ENCODE data around the gene CFLAR.

The CFLAR gene

DNA sequence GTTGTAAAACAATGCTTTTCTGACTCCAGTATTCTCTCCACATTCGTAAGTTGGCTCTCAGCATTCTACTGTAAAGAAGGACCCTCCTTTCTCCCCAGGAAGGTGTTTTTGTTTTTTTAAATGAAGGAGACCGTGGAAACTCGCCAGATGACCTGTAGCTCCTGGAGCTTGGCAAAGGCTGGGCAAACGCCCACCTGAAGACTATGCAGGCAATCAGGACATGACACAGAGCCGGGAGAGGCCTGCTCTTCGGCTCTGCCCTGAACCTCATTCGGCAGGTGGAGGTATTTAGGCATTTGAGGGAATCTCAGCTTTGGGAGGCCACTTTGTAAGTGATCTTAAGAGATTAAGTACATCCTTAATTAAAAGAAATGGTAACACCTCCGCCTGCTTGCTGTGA is 84.4 kb downstream of the CFLAR start:
- no peak for TF ChIP-seq CTCF (IDR thresholded peaks at IDR 0.05; ENCODE audit: low read depth, low read length)
- no peak for DNase-seq (ENCODE audit: low read depth in 2 of 2)
- H3K4me3 ChIP-seq (replicated peaks in 1 of 2; ENCODE audit: low read depth in 2 of 2, low read length in 2 of 2): no peak overlapping the region

DNA sequence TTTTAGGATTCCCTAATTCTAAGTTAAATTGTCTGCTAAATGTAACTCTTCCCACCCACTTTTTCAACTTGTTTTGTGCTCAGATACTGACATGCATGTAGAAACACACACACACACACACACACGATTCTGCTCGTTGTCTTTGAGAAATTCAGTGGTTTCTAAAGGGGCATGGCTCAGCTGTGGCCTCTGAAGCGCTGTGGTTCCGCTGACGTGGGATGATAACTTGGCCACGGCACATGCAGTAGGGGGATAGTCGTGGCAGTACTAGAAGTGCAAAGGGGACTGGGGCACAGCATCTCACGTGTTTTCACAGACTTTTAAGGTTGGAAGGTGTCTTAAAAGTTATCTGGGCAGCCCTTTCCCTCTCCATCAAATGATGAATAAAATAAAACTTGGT is 85.4 kb downstream of the CFLAR start:
- DNase-seq (ENCODE audit: low read depth in 2 of 2): no peak
- H3K4me3 ChIP-seq (replicated peaks in 1 of 2; ENCODE audit: low read depth in 2 of 2, low read length in 2 of 2): no peak overlapping the region
- no peak for TF ChIP-seq CTCF (IDR thresholded peaks at IDR 0.05; ENCODE audit: low read depth, low read length)

- peak; percentile 30 to 83 for DNase-seq (ENCODE audit: low read depth in 2 of 2)
- H3K4me3 ChIP-seq (replicated peaks in 1 of 2; ENCODE audit: low read depth in 2 of 2, low read length in 2 of 2): no peak overlapping the region
- no peak for TF ChIP-seq CTCF (IDR thresholded peaks at IDR 0.05; ENCODE audit: low read depth, low read length)
These were observed 88.1 kb downstream of the CFLAR start for GRCh38 chr2:201203916-201204654.

DNA sequence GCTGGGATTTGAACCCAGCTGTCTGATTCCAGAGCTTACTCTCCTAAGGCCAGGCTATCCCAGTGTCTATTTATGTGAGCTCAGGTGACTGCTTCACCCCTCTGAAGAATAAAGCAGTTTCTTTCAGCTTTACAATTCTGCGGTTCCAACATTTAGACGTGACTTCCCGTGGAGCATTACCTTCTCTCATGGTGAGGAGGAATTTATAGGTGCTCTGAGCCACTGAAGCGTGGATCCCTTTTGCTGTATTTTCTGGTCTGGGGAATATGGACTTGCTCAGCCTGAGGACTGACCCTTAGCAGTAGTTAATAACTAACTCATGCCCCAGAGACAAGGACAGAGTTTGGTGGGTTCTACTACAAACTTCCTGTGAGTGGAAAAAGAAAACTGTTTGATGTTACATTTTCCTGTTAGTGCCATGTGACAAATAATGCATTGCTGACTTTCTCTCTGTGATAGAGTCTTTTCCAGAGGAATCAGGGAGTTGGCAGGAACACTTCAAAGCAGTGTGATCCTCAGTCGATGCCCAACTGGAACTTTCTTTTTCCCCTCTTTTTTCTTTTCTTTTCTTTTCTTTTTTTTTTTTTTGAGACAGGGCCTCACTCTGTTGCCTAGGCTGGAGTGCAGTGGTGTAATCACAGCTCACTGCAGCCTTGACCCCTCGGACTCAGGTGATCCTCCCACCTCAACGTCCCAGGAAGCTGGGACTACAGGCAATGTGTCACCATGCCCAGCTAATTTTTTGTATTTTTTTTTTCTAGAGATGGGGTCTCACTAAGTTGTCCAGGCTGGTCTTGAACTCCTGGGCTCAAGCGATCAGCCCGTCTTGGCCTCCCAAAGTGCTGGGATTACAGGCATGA is 88.9 kb downstream of the CFLAR start:
- no peak overlapping the region for H3K4me3 ChIP-seq (replicated peaks in 1 of 2; ENCODE audit: low read depth in 2 of 2, low read length in 2 of 2)
- DNase-seq (ENCODE audit: low read depth in 2 of 2): no peak
- no peak for TF ChIP-seq CTCF (IDR thresholded peaks at IDR 0.05; ENCODE audit: low read depth, low read length)

- TF ChIP-seq CTCF (IDR thresholded peaks at IDR 0.05; ENCODE audit: low read depth, low read length): no peak
- no peak overlapping the region for H3K4me3 ChIP-seq (replicated peaks in 1 of 2; ENCODE audit: low read depth in 2 of 2, low read length in 2 of 2)
- DNase-seq (ENCODE audit: low read depth in 2 of 2): no peak
These were observed 89.5 kb downstream of the CFLAR start for GRCh38 chr2:201205515-201205849.

- TF ChIP-seq CTCF (IDR thresholded peaks at IDR 0.05; ENCODE audit: low read depth, low read length): no peak
- no peak overlapping the region for H3K4me3 ChIP-seq (replicated peaks in 1 of 2; ENCODE audit: low read depth in 2 of 2, low read length in 2 of 2)
- DNase-seq (ENCODE audit: low read depth in 2 of 2): no peak
These were observed 92.7 kb downstream of the CFLAR start for GRCh38 chr2:201208563-201209252.
